Testis (tissue), 3 donors: ENCODE results near the gene ADAM8. TPM values are rescaled to one million over a fixed set of nuclear protein-coding genes. Genes with fewer than 3 reads are reported as not detected.
A peak's percentile ranks its signal among the peaks of the same experiment; 100 is the strongest.
"Not testable (repeated sequence)": the region's sequence is repeated elsewhere in the genome, so short reads cannot be mapped to it uniquely, and the experiment has no call there.

Experiments used
- DNase-seq: peaks from one replicate; pipeline ENCODE4 v3.0.0-alpha.2; 2019
- H3K27ac ChIP-seq, 2 donors: fragments of 200-600 bp; sonication (generic); one replicate each; pipeline ENCODE4 v1.5.1; 2019
- H3K27me3 ChIP-seq: fragments of 200-600 bp; sonication (generic); one replicate; pipeline ENCODE4 v1.5.1; 2019
- H3K36me3 ChIP-seq: fragments of 200-600 bp; sonication (generic); one replicate; pipeline ENCODE4 v1.5.1; 2017; ENCODE audit warnings: low read depth; ENCODE audit errors: missing control alignments
- H3K4me1 ChIP-seq: fragments of 200-600 bp; sonication (generic); one replicate; pipeline ENCODE4 v1.5.1; 2019
- H3K4me3 ChIP-seq, 2 donors: fragments of 200-600 bp; sonication (generic); one replicate each; pipeline ENCODE4 v1.5.1; 2017 to 2019
- H3K9me3 ChIP-seq: fragments of 200-600 bp; sonication (generic); one replicate; pipeline ENCODE4 v1.5.1; 2017
- CTCF ChIP-seq, 3 experiments: fragments of 450-650 bp in 2 of 3; fragments of 200-600 bp in 1 of 3; sonication (generic) in 1 of 3; IDR thresholded peaks; one replicate each; pipeline ENCODE4 v1.5.1; 2016 to 2019; ENCODE audit warnings: antibody characterized with exemption in 3 of 3, mild to moderate bottlenecking in 2 of 3, moderate library complexity in 1 of 3
- POLR2A ChIP-seq: fragments of 450-650 bp; IDR thresholded peaks from one replicate; pipeline ENCODE4 v1.6.1; 2017; ENCODE audit warnings: antibody characterized with exemption, mild to moderate bottlenecking, moderate library complexity
- WGBS, 2 donors: methylation state at CpG; one replicate each; pipeline ENCODE4 v1.1.5; 2018; 5-methylcytosine and 5-hydroxymethylcytosine counted together
- intact Hi-C: fragments of 100-400 bp; cut with DNase I; formaldehyde crosslinking; loops from one replicate; pipeline ENCODE4 v1.15.1; 2023; ENCODE audit warnings: low total_unique reads
- polyA plus RNA-seq: library from polyadenylated mRNA; stranded (reverse); fragments of 350-450 nt; fragmentation: Illumina TruSeq; extraction: RNeasy Lipid Tissue Mini Kit (QIAGEN cat#74804); gene quantifications from one replicate; pipeline ENCODE4 v1.2.3, GENCODE V29; 2014; ENCODE audit warnings: low read depth, low replicate concordance; ENCODE audit not compliant: insufficient read depth
- total RNA-seq, 2 donors: library from RNA; depleted of rRNA; stranded (reverse); fragments of >200 nt; gene quantifications; one replicate each; pipeline ENCODE4 v1.2.3, GENCODE V29; 2016

ADAM8 gene
- total and polyA plus RNA-seq, 3 donors from 2014 or later, result 3.5 to 14.6 (median 12.8) TPM

- 0 to 5% methylated on average over 2 to 9 of the region's 13 CpGs for WGBS, 2 donors
- DNase-seq, result peak; percentile 87
- Histone ChIP-seq H3K9me3 (no peaks in the 10 kb centered on the region), H3K4me1 (peaks cover 4% of the 10 kb centered on the region), H3K36me3 (no peaks in the 10 kb centered on the region), H3K4me3 (no peak overlapping the region), H3K27me3 (no peaks in the 10 kb centered on the region), H3K27ac (no peak overlapping the region)
- TF ChIP-seq CTCF (IDR thresholded peaks at IDR 0.05) (no peak), POLR2A (no peak)
- intact Hi-C loops, result no loop called here
Measured at GRCh38 chr10:133324198-133324792, 47.6 kb upstream of the ADAM8 start.

GRCh38 chr10:133322064-133322709 lies 45.5 kb upstream of the ADAM8 start:
- H3K36me3 ChIP-seq, H3K4me1 ChIP-seq, intact Hi-C loops, H3K27ac ChIP-seq, H3K9me3 ChIP-seq, H3K4me3 ChIP-seq, DNase-seq, H3K27me3 ChIP-seq: not testable (repeated sequence)
- 73 to 75% methylated on average over 11 to 12 of the region's 14 CpGs for WGBS, 2 donors

GRCh38 chr10:133320852-133321422 lies 44.3 kb upstream of the ADAM8 start:
- H3K9me3 ChIP-seq, H3K27ac ChIP-seq, H3K27me3 ChIP-seq, DNase-seq, H3K4me1 ChIP-seq, intact Hi-C loops, H3K4me3 ChIP-seq, H3K36me3 ChIP-seq: not testable (repeated sequence)
- WGBS, 2 donors, result 91 to 94% methylated on average over 6 of the region's 6 CpGs

- Histone ChIP-seq H3K36me3 (no peaks in the 10 kb centered on the region), H3K9me3 (no peaks in the 10 kb centered on the region), H3K4me3 (peak overlapping the region; percentile 40 to 56), H3K27ac (peak overlapping the region in 1 of 2 donors; percentile 39), H3K4me1 (peaks cover 4% of the 10 kb centered on the region), H3K27me3 (no peaks in the 10 kb centered on the region)
- 7 to 8% methylated on average over 7 to 48 of the region's 51 CpGs for WGBS, 2 donors
- peak; percentile 81 for DNase-seq
- intact Hi-C loops, result no loop called here
- TF ChIP-seq CTCF (IDR thresholded peaks at IDR 0.05), result peak; percentile 66 to 75 (median 67)
- TF ChIP-seq POLR2A, result no peak
Measured at GRCh38 chr10:133318494-133319127, 41.9 kb upstream of the ADAM8 start.

GRCh38 chr10:133316732-133317131 lies 40.1 kb upstream of the ADAM8 start:
- DNase-seq, result no peak
- TF ChIP-seq CTCF (IDR thresholded peaks at IDR 0.05), result no peak
- no peak for TF ChIP-seq POLR2A
- WGBS, 2 donors, result 61 to 62% methylated on average over 5 to 7 of the region's 7 CpGs
- H3K36me3 ChIP-seq, result no peaks in the 10 kb centered on the region
- H3K27ac ChIP-seq, result no peak overlapping the region
- no peak overlapping the region for H3K4me3 ChIP-seq
- no peaks in the 10 kb centered on the region for H3K9me3 ChIP-seq
- intact Hi-C loops, result no loop called here
- no peaks in the 10 kb centered on the region for H3K27me3 ChIP-seq
- peaks cover 4% of the 10 kb centered on the region for H3K4me1 ChIP-seq
